Esophagus (tissue), 2 donors: Measurements from ENCODE around the gene LYL1. TPM values are rescaled to one million over a fixed set of nuclear protein-coding genes. Genes with fewer than 3 reads are reported as not detected.

Experiments used
- H3K27ac ChIP-seq, 2 donors: one replicate each; pipeline ENCODE4 v1.5.1; 2013; ENCODE audit warnings: low read depth in 2 of 2, mild to moderate bottlenecking in 2 of 2, inconsistent platforms in 1 of 2, low read length in 1 of 2, moderate library complexity in 1 of 2
- H3K27me3 ChIP-seq, 2 donors: one replicate each; pipeline ENCODE4 v1.6.1; 2013; ENCODE audit warnings: low read length in 2 of 2, control low read depth in 1 of 2, mild to moderate bottlenecking in 1 of 2; ENCODE audit not compliant: insufficient read depth in 2 of 2, control insufficient read depth in 1 of 2
- H3K36me3 ChIP-seq, 2 donors: one replicate each; pipeline ENCODE4 v1.6.1; 2013; ENCODE audit warnings: low read length in 1 of 2; ENCODE audit not compliant: control insufficient read depth in 2 of 2, insufficient read depth in 2 of 2
- H3K4me1 ChIP-seq, 2 donors: one replicate each; pipeline ENCODE4 v1.6.1; 2013; ENCODE audit warnings: low read length in 1 of 2; ENCODE audit not compliant: control insufficient read depth in 2 of 2, insufficient read depth in 2 of 2
- H3K4me3 ChIP-seq, 2 donors: one replicate each; pipeline ENCODE4 v1.5.1; 2013; ENCODE audit warnings: low read length in 2 of 2, mild to moderate bottlenecking in 2 of 2, low read depth in 1 of 2, moderate library complexity in 1 of 2
- H3K9me3 ChIP-seq, 2 donors: one replicate each; pipeline ENCODE4 v1.6.1; 2013; ENCODE audit warnings: mild to moderate bottlenecking in 2 of 2, low read depth in 1 of 2, low read length in 1 of 2, moderate library complexity in 1 of 2; ENCODE audit not compliant: control insufficient read depth in 2 of 2, insufficient read depth in 1 of 2
- WGBS, 2 donors: extraction: QIAGEN DNeasy Blood & Tissue Kit; methylation state at CpG; one replicate each; pipeline ENCODE4 v1.1.7; 2013; 5-methylcytosine and 5-hydroxymethylcytosine counted together
- polyA plus RNA-seq, 2 donors: library from polyadenylated mRNA; stranded (reverse); fragments of 200-250 nt; gene quantifications; one replicate each; pipeline ENCODE4 v1.2.3, GENCODE V29; 2013
- donor health status: healthy with polysubstance abuse.
- donor health status: Bipolar disorder and iron deficiency.

LYL1 gene
- polyA plus RNA-seq, 2 donors, result 1.5 to 1.9 TPM

DNA sequence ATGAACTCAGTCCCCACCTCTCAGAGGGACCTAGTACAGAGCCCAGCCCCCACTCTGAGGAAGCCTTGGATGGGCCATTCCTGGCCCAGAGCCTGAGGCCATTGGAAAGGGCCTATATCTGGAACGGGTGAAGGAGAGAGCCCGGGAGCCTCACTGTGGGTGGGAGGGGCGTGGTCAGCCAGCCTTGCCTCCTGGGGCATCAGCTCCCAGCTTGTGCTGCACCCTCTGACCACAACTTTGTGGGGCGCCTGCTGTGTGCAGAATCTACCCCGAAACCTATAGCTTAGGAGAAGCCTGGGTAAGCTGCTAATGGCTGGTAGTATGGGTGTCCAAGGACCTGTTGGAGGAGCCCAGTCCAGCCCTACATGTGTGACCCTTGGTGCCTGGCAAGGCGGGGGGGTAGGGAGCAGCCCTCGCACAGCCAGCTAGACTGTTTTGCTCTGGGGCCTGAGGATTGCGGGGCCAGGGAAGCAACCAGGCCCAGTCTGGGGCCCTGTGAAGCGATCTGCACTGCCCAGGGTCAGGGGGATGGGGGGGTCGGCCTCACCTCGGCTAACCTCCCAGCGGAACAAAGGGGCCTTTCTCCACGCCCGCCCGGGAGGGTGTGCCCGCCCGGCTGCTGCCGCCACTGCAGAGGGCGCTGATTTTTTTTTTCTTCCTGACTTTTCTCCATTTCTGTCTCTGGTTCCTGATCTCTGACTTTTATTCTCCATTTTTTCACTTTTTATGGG lies 42.3 kb downstream of the LYL1 start:
- peaks cover 9 to 35% of the 10 kb centered on the region in 2 donors for H3K4me1 ChIP-seq
- H3K36me3 ChIP-seq, result peaks cover 0 to 3% of the 10 kb centered on the region in 2 donors
- no peaks in the 10 kb centered on the region for H3K9me3 ChIP-seq
- WGBS, 2 donors, result 21 to 24% methylated on average over 19 of the region's 19 CpGs
- peak overlapping the region; percentile 61 to 86 for H3K27ac ChIP-seq
- no peak overlapping the region for H3K4me3 ChIP-seq
- no peaks in the 10 kb centered on the region for H3K27me3 ChIP-seq

DNA sequence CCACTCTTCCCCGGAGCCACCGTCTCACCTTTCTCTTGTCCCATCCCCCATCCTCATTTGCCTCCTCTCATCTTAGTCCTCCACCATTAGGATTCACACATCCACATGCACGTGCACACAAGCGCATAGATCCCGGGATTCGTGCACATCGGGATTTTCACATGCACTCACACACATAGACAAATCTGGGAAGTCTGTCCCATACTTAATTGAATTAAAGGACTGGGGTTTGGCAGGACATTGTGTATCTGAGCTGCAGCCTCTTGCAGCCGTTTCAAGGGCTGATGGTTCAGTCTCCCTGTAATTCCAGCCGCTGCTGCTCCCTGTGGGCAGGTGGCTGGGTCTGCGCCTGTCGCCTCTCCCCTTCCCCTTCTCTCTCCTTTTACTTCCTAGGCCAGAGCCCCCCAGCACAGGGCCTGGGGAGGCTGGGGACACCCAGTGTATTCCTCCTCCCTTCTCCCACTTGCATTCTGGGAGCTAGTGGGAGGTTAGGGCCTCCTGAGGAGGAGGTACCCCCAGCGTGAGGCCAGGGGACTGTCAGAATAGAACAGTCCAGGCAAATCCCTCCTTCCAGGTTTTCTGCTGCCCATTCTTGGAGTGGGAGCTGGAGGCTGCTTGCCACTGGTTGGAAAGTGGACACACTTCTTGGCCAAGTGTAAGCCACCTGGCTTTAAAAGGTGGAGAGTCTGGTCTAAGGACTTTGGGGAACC lies 43.6 kb downstream of the LYL1 start:
- H3K4me1 ChIP-seq, result peaks cover 13 to 40% of the 10 kb centered on the region in 2 donors
- H3K27ac ChIP-seq, result peak overlapping the region; percentile 54 to 64
- no peaks in the 10 kb centered on the region for H3K9me3 ChIP-seq
- H3K27me3 ChIP-seq, result no peaks in the 10 kb centered on the region
- no peak overlapping the region for H3K4me3 ChIP-seq
- WGBS, 2 donors, result 47 to 68% methylated on average over 12 of the region's 12 CpGs
- H3K36me3 ChIP-seq, result peaks cover 0 to 3% of the 10 kb centered on the region in 2 donors

DNA sequence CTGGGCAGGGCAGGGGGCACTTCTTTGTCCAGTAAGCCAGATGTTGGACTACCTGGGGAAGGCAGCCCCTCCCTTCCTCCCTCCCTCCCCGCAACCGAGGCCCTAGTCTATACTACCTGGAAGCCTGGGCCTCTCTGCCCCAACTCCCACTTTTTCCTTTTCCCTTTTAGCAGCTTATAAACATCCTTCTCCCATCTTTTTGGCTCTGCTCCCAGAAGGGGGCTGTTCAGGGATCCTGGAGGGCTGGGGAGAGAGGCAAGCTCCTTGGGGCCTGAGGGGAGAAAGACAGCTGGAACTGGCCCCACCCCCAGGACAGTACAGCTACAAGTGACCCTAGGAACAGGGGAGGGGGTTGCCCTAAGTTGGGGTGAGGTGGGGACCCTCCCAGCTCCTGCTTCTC lies 44.9 kb downstream of the LYL1 start:
- 57 to 75% methylated on average over 2 of the region's 2 CpGs for WGBS, 2 donors
- no peak overlapping the region for H3K4me3 ChIP-seq
- H3K4me1 ChIP-seq, result peaks cover 13 to 51% of the 10 kb centered on the region in 2 donors
- H3K27me3 ChIP-seq, result no peaks in the 10 kb centered on the region
- peaks cover 0 to 5% of the 10 kb centered on the region in 2 donors for H3K36me3 ChIP-seq
- H3K9me3 ChIP-seq, result no peaks in the 10 kb centered on the region
- H3K27ac ChIP-seq, result peak overlapping the region; percentile 92 to 93

DNA sequence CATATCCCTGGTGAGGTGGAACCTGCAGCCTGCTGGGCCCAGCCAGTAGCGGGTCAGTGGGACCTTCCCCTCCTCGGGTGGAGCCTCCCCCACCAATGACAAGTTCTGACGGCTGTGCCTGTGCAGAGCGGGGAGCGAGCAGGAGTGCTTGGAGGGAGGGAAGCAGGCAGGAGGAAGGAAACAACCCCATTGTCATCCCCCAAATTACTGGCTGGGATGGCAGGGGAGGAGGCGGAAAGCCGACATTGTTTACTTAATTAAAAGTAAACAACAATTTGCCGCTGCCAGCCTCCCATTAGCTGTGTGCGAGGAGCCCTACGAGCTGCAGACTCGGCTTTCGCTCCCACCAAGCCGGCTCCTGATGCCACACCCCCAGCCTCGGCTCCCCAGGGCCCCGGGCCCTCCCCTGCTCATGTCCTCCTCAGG lies 45.5 kb downstream of the LYL1 start:
- no peak overlapping the region for H3K4me3 ChIP-seq
- WGBS, 2 donors, result 29 to 31% methylated on average over 15 of the region's 15 CpGs
- no peaks in the 10 kb centered on the region for H3K27me3 ChIP-seq
- no peaks in the 10 kb centered on the region for H3K9me3 ChIP-seq
- peaks cover 13 to 55% of the 10 kb centered on the region in 2 donors for H3K4me1 ChIP-seq
- H3K27ac ChIP-seq, result peak overlapping the region; percentile 92 to 93
- peaks cover 0 to 3% of the 10 kb centered on the region in 2 donors for H3K36me3 ChIP-seq

DNA sequence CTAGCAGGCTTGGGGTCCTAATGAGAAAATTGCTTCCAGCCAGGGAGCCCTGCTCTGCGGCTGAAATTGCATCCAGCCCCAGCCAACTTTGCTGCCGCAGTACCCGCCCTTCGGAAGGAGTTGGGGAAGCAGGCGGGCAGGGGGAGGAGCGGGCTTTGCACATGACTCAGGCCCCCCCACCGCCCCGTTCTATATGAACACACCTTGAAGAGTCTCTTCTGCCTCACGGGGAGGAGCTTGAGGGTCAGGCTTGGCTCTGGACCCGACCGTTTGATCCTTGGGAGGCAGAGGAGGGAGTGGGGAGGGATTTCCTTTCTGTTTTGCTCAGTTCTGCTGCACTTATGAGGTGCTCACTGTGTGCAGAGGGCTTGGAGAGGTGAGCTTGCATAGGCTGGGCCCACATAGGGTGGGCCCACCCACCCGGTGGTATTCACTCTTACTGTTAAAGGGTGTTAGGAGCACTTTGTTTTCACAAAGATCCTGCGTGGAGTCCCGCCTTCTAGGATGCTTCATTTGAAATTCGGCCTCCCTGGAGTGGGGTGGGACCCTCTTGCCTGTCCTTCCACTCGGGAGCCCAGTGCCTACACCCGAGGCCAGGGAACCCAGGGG lies 46.5 kb downstream of the LYL1 start:
- Histone ChIP-seq H3K4me3 (no peak overlapping the region), H3K27me3 (no peaks in the 10 kb centered on the region), H3K36me3 (peaks cover 0 to 2% of the 10 kb centered on the region in 2 donors), H3K4me1 (peaks cover 13 to 58% of the 10 kb centered on the region in 2 donors), H3K27ac (peak overlapping the region; percentile 92 to 93), H3K9me3 (no peaks in the 10 kb centered on the region)
- 24 to 25% methylated on average over 17 of the region's 17 CpGs for WGBS, 2 donors

DNA sequence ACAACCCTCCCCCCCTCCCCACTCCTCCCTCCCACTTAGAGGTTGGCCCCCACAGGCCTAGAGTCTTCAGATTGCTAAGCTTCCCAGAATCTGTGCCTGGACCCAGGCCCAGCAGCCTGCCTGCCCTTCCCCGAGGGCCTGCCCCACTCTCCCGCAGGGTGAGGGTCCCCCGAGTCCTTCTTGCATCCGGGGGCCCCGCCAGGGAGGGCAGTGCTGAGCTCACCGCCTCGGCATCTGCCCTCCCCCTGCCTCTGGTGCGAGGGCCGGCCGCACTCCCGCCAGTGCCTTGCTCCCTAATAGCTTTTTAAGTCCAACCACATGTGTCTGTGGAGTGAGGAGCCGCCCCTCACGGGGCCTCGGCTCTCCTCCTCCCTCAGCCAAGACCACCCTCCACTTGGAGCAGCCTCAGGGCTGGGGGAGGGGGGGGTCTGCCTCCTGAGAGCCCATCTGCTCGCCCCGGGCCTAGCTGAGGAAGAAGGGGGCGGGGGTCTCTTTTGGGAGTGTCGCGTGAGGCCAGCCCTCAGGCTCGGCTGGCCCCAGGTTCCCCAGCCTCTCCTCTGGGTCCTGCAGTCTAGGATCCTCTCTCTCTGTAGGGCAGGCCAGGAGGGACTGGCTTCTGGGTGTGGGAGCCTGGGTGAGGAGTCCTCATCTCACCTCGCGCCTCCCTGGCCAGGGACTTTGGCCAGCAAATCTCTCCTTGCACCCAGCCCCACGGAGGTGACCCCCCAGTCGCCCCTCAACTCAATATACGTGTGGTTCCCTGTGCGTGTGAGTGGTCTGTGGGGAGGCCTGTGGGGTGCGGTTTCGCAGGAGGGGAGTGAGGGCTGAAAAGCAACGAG lies 47.2 kb downstream of the LYL1 start:
- peak overlapping the region; percentile 92 to 93 for H3K27ac ChIP-seq

DNA sequence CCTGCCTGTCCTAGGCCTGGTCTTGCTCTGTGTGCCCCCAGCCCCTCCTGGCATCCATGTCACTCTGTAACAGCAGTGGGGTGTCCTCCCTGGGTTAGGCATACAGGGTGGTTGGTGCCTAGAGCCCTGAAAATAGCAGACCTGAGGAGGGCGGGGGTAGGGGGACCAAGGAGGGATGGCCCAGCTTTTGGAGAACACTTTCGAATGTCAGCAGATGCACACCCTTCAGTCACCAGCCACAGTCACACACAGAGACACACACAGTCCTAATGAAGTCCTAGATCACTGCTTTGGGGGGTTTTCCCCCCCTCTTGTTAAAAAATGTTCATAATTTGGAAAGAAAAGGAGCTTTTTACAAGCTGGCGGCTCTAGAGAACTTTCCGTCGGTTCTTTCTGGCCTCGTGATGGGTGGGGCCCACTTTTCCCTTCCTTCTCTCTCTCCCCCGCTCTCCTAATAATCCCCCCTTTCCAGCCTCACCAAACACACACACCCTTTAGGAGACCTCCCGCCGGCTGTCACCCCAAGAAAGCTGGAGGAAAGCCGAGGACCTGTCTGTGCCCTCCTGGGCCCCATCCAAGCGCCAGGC lies 47.9 kb downstream of the LYL1 start:
- Histone ChIP-seq H3K36me3 (peaks cover 0 to 2% of the 10 kb centered on the region in 2 donors), H3K4me1 (peaks cover 15 to 53% of the 10 kb centered on the region in 2 donors), H3K9me3 (no peaks in the 10 kb centered on the region), H3K27ac (peak overlapping the region; percentile 92 to 93), H3K27me3 (no peaks in the 10 kb centered on the region), H3K4me3 (no peak overlapping the region)
- WGBS, 2 donors, result 22 to 29% methylated on average over 11 of the region's 11 CpGs

More for the DNA sequence above, 47.2 kb downstream of the LYL1 start:
- 22 to 24% methylated on average over 27 to 29 of the region's 29 CpGs for WGBS, 2 donors
- peaks cover 0 to 2% of the 10 kb centered on the region in 2 donors for H3K36me3 ChIP-seq
- H3K27me3 ChIP-seq, result no peaks in the 10 kb centered on the region
- H3K9me3 ChIP-seq, result no peaks in the 10 kb centered on the region
- peaks cover 15 to 59% of the 10 kb centered on the region in 2 donors for H3K4me1 ChIP-seq
- no peak overlapping the region for H3K4me3 ChIP-seq

DNA sequence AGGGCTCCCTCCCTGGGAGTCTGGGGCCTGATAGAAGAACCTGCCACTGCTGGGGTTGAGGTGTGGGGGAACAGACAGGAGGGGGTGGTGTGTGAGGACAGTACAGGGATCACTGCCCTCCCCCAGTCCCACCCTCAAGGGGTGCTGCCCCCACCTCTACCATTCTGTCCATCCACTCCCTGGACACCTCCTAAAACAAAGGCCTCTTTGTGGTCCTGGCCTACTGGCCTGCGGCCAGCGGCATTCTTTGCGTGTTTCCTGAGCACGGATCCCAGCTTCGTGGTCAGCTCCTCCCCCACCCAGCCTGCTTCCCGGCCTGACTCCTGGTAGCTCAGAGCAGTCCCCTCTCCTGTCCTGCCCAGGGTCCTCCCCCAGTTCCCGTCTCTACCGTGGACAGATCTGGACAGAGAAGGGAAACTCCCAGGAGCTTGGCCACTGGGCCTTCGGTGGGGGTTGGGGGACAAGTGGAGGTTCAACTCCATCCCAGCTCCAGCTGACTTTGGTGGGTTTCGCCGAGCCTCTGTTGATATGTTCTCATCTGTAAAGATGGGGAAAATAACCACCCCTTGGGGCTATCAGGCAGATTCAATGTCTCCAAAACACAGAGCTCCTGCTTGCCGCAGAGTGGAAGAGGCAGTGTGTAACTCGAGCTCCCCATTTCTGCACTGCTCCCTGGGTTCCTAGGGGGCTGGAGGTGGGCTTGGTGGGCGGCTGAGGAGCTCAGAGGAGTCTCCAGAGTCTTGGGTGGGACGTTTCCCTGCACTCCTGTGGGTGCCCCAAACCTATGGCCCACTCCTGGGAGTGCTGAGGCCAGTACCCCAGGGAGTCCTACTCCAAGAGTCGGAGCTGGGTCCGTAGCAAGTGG lies 48.7 kb downstream of the LYL1 start:
- H3K4me3 ChIP-seq, result no peak overlapping the region
- peaks cover 0 to 2% of the 10 kb centered on the region in 2 donors for H3K36me3 ChIP-seq
- no peaks in the 10 kb centered on the region for H3K27me3 ChIP-seq
- peaks cover 11 to 53% of the 10 kb centered on the region in 2 donors for H3K4me1 ChIP-seq
- no peaks in the 10 kb centered on the region for H3K9me3 ChIP-seq
- H3K27ac ChIP-seq, result peak overlapping the region; percentile 92 to 93
- 30 to 37% methylated on average over 17 of the region's 17 CpGs for WGBS, 2 donors
